Activated CD4-positive, alpha-beta T cell treated with anti-CD3 and anti-CD28 coated beads, Interleukin-2, amount 50 U/mL, for 4 hours (primary cell): ENCODE data around the gene LRRC7.

ENCODE experiments used
- DNase-seq, 2 experiments: peaks; one replicate each; pipeline ENCODE4 v3.0.0-alpha.2; 2020

The LRRC7 gene

GRCh38 chr1:70112838-70113237 lies 545.1 kb downstream of the LRRC7 start:
- DNase-seq = no peak

GRCh38 chr1:70115315-70115714 lies 547.6 kb downstream of the LRRC7 start:
- DNase-seq = no peak

GRCh38 chr1:70117046-70117445 lies 549.3 kb downstream of the LRRC7 start:
- no peak for DNase-seq

- no peak for DNase-seq
Measured at GRCh38 chr1:70134148-70134547, 566.4 kb downstream of the LRRC7 start.

- DNase-seq = no peak
Measured at GRCh38 chr1:70140343-70140742, 572.6 kb downstream of the LRRC7 start.

GRCh38 chr1:70140894-70141293 lies 573.2 kb downstream of the LRRC7 start:
- DNase-seq = no peak

GRCh38 chr1:70142075-70142474 lies 574.4 kb downstream of the LRRC7 start:
- no peak for DNase-seq

GRCh38 chr1:70143048-70143659 lies 575.4 kb downstream of the LRRC7 start:
- no peak for DNase-seq

- no peak for DNase-seq
Measured at GRCh38 chr1:70146488-70146887, 578.8 kb downstream of the LRRC7 start.

GRCh38 chr1:70150444-70150843 lies 582.7 kb downstream of the LRRC7 start:
- no peak for DNase-seq

GRCh38 chr1:70153739-70154138 lies 586.0 kb downstream of the LRRC7 start:
- DNase-seq = no peak

- DNase-seq = no peak
Measured at GRCh38 chr1:70156529-70157120, 588.9 kb downstream of the LRRC7 start.

GRCh38 chr1:70164350-70164749 lies 596.6 kb downstream of the LRRC7 start:
- no peak for DNase-seq

- DNase-seq = no peak
Measured at GRCh38 chr1:70168283-70168682, 600.6 kb downstream of the LRRC7 start.

- DNase-seq = no peak
Measured at GRCh38 chr1:70169018-70169839, 601.5 kb downstream of the LRRC7 start.

- DNase-seq = no peak
Measured at GRCh38 chr1:70171512-70171911, 603.8 kb downstream of the LRRC7 start.
